ENCODE measurements around the gene OXGR1.

- peak; percentile 32 for TF ChIP-seq CTCF (IDR thresholded peaks at IDR 0.05; ENCODE audit: low read length)
- no peak for TF ChIP-seq EZH2 (optimal IDR thresholded peaks at IDR 0.05; ENCODE audit: low read depth, low read length)
Observed at GRCh38 chr13:97030705-97031452, 36.6 kb upstream of the OXGR1 start.

Measured in MM.1S (cell line).